Ovary (tissue), 9 donors: ENCODE data around the gene SGSH. TPM values are rescaled to one million over a fixed set of nuclear protein-coding genes. Genes with fewer than 3 reads are reported as not detected.
A peak's percentile ranks its signal among the peaks of the same experiment; 100 is the strongest.

ENCODE experiments used
- DNase-seq, 5 donors: peaks; one replicate each; pipeline ENCODE4 v3.0.0-alpha.2; 2019 to 2020
- H3K27ac ChIP-seq, 2 donors: fragments of 200-600 bp; one replicate each; pipeline versions ENCODE4 v1.5.1 to v1.8.0; 2019 to 2022
- H3K27me3 ChIP-seq: fragments of 200-600 bp; one replicate; pipeline ENCODE4 v1.8.0; 2022
- H3K36me3 ChIP-seq: fragments of 200-600 bp; sonication (generic); one replicate; pipeline ENCODE4 v1.5.1; 2019
- H3K4me1 ChIP-seq: one replicate; pipeline ENCODE4 v1.8.1; 2013; ENCODE audit warnings: mild to moderate bottlenecking, moderate library complexity; ENCODE audit not compliant: insufficient read depth
- H3K4me3 ChIP-seq: fragments of 200-600 bp; sonication (generic); one replicate; pipeline ENCODE4 v1.5.1; 2017
- H3K9me3 ChIP-seq, 2 donors: fragments of 200-600 bp in 1 of 2; sonication (generic) in 1 of 2; one replicate each; pipeline versions ENCODE4 v1.5.1 to v1.8.1; 2013 to 2019; ENCODE audit warnings: mild to moderate bottlenecking in 1 of 2, moderate library complexity in 1 of 2
- EP300 ChIP-seq: sonication (generic); formaldehyde crosslinking; IDR thresholded peaks from one replicate; pipeline ENCODE4 v1.6.1; 2017; ENCODE audit warnings: antibody characterized with exemption
- POLR2A ChIP-seq: fragments of 450-650 bp; IDR thresholded peaks from one replicate; pipeline ENCODE4 v1.6.1; 2017; ENCODE audit warnings: antibody characterized with exemption, mild to moderate bottlenecking, moderate library complexity
- WGBS, 3 donors: extraction: QIAGEN DNeasy Blood & Tissue Kit in 1 of 3; methylation state at CpG; one replicate each; pipeline versions ENCODE4 v1.1.5 to v1.1.7; 2013 to 2017; 5-methylcytosine and 5-hydroxymethylcytosine counted together
- intact Hi-C, 4 donors: fragments of 100-400 bp; cut with DNase I; formaldehyde crosslinking; loops; one replicate each; pipeline versions ENCODE4 v1.11.0 to v1.15.1; 2022 to 2023
- polyA plus RNA-seq, 2 donors: library from polyadenylated mRNA; stranded (reverse); fragments of 200-250 nt in 1 of 2; fragments of 350-450 nt in 1 of 2; fragmentation: Illumina TruSeq in 1 of 2; extraction: RNeasy Lipid Tissue Mini Kit (QIAGEN cat#74804) in 1 of 2; gene quantifications; one replicate each; pipeline ENCODE4 v1.2.3, GENCODE V29; 2013 to 2014
- total RNA-seq, 7 donors: library from RNA; depleted of rRNA in 2 of 7; stranded (reverse); fragments of >200 nt in 2 of 7; fragmentation: NEBNext Ultra II Directional in 3 of 7; extraction: Animal tissue kit (Norgen Biotek cat#: 25700) in 3 of 7; gene quantifications; one replicate each; pipeline versions ENCODE4 v1.1.0 to v1.2.4, GENCODE V29; 2016 to 2023
- TF ChIP-seq, protein P1 (sequence below), 3 donors: fragments of 450-650 bp in 2 of 3; fragments of 200-600 bp in 1 of 3; IDR thresholded peaks; one replicate each; pipeline versions ENCODE4 v1.5.1 to v1.8.0; 2016 to 2022; ENCODE audit warnings: antibody characterized with exemption in 3 of 3, mild to moderate bottlenecking in 1 of 3
- donor health status: DM: no; HTN: no; CAD: no; lungs with moderate emphysema.
- donor health status: DM: no; HTN: no; CAD: no.
- donor health status: Bipolar disorder and iron deficiency.
- donor health status: DM: yes; HTN: yes; CAD: no.
- donor health status: DM: no; HTN: no; CAD: no.
- donor health status: DM: yes; HTN: yes; CAD: no.

The SGSH gene
- total and polyA plus RNA-seq, 9 donors, result 10.8 to 39.9 (median 30.4) TPM

- no peak for DNase-seq
- Histone ChIP-seq H3K4me1 (peaks cover 16% of the 10 kb centered on the region), H3K4me3 (no peak overlapping the region), H3K27me3 (no peaks in the 10 kb centered on the region), H3K36me3 (no peaks in the 10 kb centered on the region), H3K9me3 (no peaks in the 10 kb centered on the region), H3K27ac (peak overlapping the region in 1 of 2 donors; percentile 96)
- intact Hi-C loops, result loop anchor here in 1 of 4 donors (10.0 kb wide), 1 partner anchor 93 kb away; no protein-coding TSS in a partner anchor
- WGBS, 3 donors, result 40 to 68% (median 67%) methylated on average over 3 of the region's 3 CpGs
- TF ChIP-seq POLR2A, result no peak
- TF ChIP-seq EP300, result no peak
- TF ChIP-seq, protein P1, sequence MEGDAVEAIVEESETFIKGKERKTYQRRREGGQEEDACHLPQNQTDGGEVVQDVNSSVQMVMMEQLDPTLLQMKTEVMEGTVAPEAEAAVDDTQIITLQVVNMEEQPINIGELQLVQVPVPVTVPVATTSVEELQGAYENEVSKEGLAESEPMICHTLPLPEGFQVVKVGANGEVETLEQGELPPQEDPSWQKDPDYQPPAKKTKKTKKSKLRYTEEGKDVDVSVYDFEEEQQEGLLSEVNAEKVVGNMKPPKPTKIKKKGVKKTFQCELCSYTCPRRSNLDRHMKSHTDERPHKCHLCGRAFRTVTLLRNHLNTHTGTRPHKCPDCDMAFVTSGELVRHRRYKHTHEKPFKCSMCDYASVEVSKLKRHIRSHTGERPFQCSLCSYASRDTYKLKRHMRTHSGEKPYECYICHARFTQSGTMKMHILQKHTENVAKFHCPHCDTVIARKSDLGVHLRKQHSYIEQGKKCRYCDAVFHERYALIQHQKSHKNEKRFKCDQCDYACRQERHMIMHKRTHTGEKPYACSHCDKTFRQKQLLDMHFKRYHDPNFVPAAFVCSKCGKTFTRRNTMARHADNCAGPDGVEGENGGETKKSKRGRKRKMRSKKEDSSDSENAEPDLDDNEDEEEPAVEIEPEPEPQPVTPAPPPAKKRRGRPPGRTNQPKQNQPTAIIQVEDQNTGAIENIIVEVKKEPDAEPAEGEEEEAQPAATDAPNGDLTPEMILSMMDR (IDR thresholded peaks at IDR 0.05), result no peak
These were observed 42.2 kb upstream of the SGSH start for GRCh38 chr17:80262291-80262690.

DNA sequence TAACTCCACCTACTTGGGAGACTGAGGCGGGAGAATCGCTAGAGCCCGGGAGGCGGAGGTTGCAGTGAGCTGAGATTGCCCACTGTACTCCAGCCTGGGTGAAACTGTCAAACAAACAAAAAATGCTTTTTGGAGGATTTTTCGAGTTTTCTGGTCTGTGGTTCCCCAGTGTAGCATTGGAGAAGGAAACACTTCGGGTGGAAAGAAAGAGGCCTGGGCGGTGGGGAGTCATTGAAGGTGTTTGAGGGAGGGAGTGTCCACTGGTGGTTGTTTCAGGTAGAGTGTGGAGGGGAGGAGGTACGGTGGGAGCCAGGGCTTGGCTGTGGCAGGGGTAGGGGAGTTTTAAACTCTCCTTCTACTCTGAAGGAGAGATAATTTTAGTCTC, 41.8 kb upstream of the SGSH start:
- no peaks in the 10 kb centered on the region for H3K9me3 ChIP-seq
- intact Hi-C loops, result loop anchor here in 2 of 4 donors (2.0 to 10.0 kb wide), 2 partner anchors 41 to 93 kb away; partner anchors contain the start of genes SGSH (in 1 of the 2) and SLC26A11 (in 1 of the 2)
- WGBS, 3 donors, result 43 to 54% (median 53%) methylated on average over 8 of the region's 8 CpGs
- H3K4me3 ChIP-seq, result peak overlapping the region; percentile 65
- no peaks in the 10 kb centered on the region for H3K27me3 ChIP-seq
- DNase-seq, result no peak
- peaks cover 16% of the 10 kb centered on the region for H3K4me1 ChIP-seq
- TF ChIP-seq, protein P1 (IDR thresholded peaks at IDR 0.05), result no peak
- TF ChIP-seq POLR2A (no peak), EP300 (no peak)
- peak overlapping the region in 1 of 2 donors; percentile 96 for H3K27ac ChIP-seq
- no peaks in the 10 kb centered on the region for H3K36me3 ChIP-seq

- DNase-seq, result peak; percentile 55 to 75 (median 66)
- Histone ChIP-seq H3K27me3 (no peaks in the 10 kb centered on the region), H3K4me1 (peaks cover 16% of the 10 kb centered on the region), H3K9me3 (no peaks in the 10 kb centered on the region), H3K4me3 (peak overlapping the region; percentile 65), H3K36me3 (no peaks in the 10 kb centered on the region), H3K27ac (peak overlapping the region; percentile 96 to 98)
- TF ChIP-seq, protein P1 (IDR thresholded peaks at IDR 0.05), result no peak
- 5 to 7% (median 6%) methylated on average over 39 to 45 of the region's 45 CpGs for WGBS, 3 donors
- intact Hi-C loops, result loop anchor here in 2 of 4 donors (2.0 to 10.0 kb wide), 2 partner anchors 41 to 93 kb away; partner anchors contain the start of genes SGSH (in 1 of the 2) and SLC26A11 (in 1 of the 2)
These were observed 41.2 kb upstream of the SGSH start for GRCh38 chr17:80261159-80261894.

- H3K27ac ChIP-seq, result peak within 1 kb of the TSS; percentile 96 to 98
- H3K27me3 ChIP-seq, result no peaks in the 10 kb centered on the region
- intact Hi-C loops, result loop anchor here in 2 of 4 donors (2.0 to 10.0 kb wide), 2 partner anchors 40 to 94 kb away; partner anchors contain the start of genes SGSH (in 1 of the 2) and SLC26A11 (in 1 of the 2)
These were observed 40.6 kb upstream of the SGSH start, which contains the start of gene RNF213 for GRCh38 chr17:80260791-80261158. Gene RNF213 (plus strand): TSS chr17:80260852. CDS start chr17:80263682, 2,830 bp downstream.

More at GRCh38 chr17:80260791-80261158, 40.6 kb upstream of the SGSH start, which contains the start of gene RNF213:
- Histone ChIP-seq H3K36me3 (no peaks in the 10 kb centered on the region), H3K9me3 (no peaks in the 10 kb centered on the region), H3K4me3 (peak within 1 kb of the TSS; percentile 65), H3K4me1 (peaks cover 16% of the 10 kb centered on the region)
- 0 to 4% (median 1%) methylated on average over 1 to 43 of the region's 54 CpGs for WGBS, 3 donors
- DNase-seq, result peak; percentile 45 to 70 (median 62)
- TF ChIP-seq EP300 (no peak), POLR2A (peak; percentile 42)
- TF ChIP-seq, protein P1 (IDR thresholded peaks at IDR 0.05), result no peak
